Thoracic aorta (tissue), 2 donors: ENCODE measurements around the gene SLC6A3. TPM values are rescaled to one million over a fixed set of nuclear protein-coding genes. Genes with fewer than 3 reads are reported as not detected.
"Not testable (repeated sequence)": the region's sequence is repeated elsewhere in the genome, so short reads cannot be mapped to it uniquely, and the experiment has no call there.

Source experiments
- ATAC-seq: fragments of 150-250 bp; one replicate; pipeline ENCODE4 v1.8.0; 2017; ENCODE audit warnings: low read depth; ENCODE audit not compliant: insufficient number of reproducible peaks, low FRiP score
- DNase-seq: peaks from one replicate; pipeline ENCODE4 v3.0.0-alpha.2; 2020; ENCODE audit warnings: low spot score
- H3K27ac ChIP-seq, 2 donors: fragments of 200-600 bp; sonication (generic); 1 replicate in 1 of 2; 2 replicates in 1 of 2; pipeline ENCODE4 v1.5.1; 2016; ENCODE audit warnings: mild to moderate bottlenecking in 2 of 2, moderate library complexity in 2 of 2
- H3K27me3 ChIP-seq: fragments of 200-600 bp; sonication (generic); replicated peaks from 2 replicates; pipeline ENCODE4 v1.6.0; 2016; ENCODE audit warnings: mild to moderate bottlenecking; ENCODE audit not compliant: insufficient read depth
- H3K36me3 ChIP-seq: fragments of 200-600 bp; sonication (generic); one replicate; pipeline ENCODE4 v1.5.1; 2016
- H3K4me1 ChIP-seq, 2 donors: fragments of 200-600 bp; sonication (generic); 1 replicate in 1 of 2; 2 replicates in 1 of 2; pipeline versions ENCODE4 v1.5.1 to v1.6.0; 2016; ENCODE audit warnings: low read depth in 2 of 2, mild to moderate bottlenecking in 1 of 2; ENCODE audit not compliant: control insufficient read depth in 1 of 2
- H3K4me3 ChIP-seq: fragments of 200-600 bp; sonication (generic); 2 replicates; pipeline ENCODE4 v1.5.1; 2016; ENCODE audit warnings: mild to moderate bottlenecking
- H3K9me3 ChIP-seq: fragments of 200-600 bp; sonication (generic); 2 replicates; pipeline ENCODE4 v1.5.1; 2016
- total RNA-seq, 2 donors: library from RNA; depleted of rRNA; stranded (reverse); fragments of >200 nt; gene quantifications; one replicate each; pipeline versions ENCODE4 v1.1.0 to v1.2.3, GENCODE V29; 2016
- TF ChIP-seq, protein P1 (sequence below): fragments of 200-600 bp; sonication (generic); IDR thresholded peaks from one replicate; pipeline ENCODE4 v1.5.1; 2019; ENCODE audit warnings: antibody characterized with exemption

The SLC6A3 gene
- total RNA-seq, 2 donors from 2014 or later = 0.14 TPM; not detected in 1

GRCh38 chr5:1478271-1479035 lies 33.2 kb upstream of the SLC6A3 start:
- Histone ChIP-seq H3K27me3 (no peaks in the 10 kb centered on the region), H3K36me3 (peaks cover 30% of the 10 kb centered on the region), H3K27ac (no peak overlapping the region), H3K9me3 (no peaks in the 10 kb centered on the region), H3K4me3 (no peak overlapping the region), H3K4me1 (no peaks in the 10 kb centered on the region)
- DNase-seq = no peak
- TF ChIP-seq, protein P1, sequence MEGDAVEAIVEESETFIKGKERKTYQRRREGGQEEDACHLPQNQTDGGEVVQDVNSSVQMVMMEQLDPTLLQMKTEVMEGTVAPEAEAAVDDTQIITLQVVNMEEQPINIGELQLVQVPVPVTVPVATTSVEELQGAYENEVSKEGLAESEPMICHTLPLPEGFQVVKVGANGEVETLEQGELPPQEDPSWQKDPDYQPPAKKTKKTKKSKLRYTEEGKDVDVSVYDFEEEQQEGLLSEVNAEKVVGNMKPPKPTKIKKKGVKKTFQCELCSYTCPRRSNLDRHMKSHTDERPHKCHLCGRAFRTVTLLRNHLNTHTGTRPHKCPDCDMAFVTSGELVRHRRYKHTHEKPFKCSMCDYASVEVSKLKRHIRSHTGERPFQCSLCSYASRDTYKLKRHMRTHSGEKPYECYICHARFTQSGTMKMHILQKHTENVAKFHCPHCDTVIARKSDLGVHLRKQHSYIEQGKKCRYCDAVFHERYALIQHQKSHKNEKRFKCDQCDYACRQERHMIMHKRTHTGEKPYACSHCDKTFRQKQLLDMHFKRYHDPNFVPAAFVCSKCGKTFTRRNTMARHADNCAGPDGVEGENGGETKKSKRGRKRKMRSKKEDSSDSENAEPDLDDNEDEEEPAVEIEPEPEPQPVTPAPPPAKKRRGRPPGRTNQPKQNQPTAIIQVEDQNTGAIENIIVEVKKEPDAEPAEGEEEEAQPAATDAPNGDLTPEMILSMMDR = no peak
- ATAC-seq = no peak

GRCh38 chr5:1477341-1477740 lies 32.1 kb upstream of the SLC6A3 start:
- H3K9me3 ChIP-seq = no peaks in the 10 kb centered on the region
- no peak overlapping the region for H3K4me3 ChIP-seq
- DNase-seq = no peak
- peaks cover 34% of the 10 kb centered on the region for H3K36me3 ChIP-seq
- no peak overlapping the region for H3K27ac ChIP-seq
- H3K27me3 ChIP-seq = no peaks in the 10 kb centered on the region
- H3K4me1 ChIP-seq = no peaks in the 10 kb centered on the region
- TF ChIP-seq, protein P1 = no peak
- no peak for ATAC-seq

DNA sequence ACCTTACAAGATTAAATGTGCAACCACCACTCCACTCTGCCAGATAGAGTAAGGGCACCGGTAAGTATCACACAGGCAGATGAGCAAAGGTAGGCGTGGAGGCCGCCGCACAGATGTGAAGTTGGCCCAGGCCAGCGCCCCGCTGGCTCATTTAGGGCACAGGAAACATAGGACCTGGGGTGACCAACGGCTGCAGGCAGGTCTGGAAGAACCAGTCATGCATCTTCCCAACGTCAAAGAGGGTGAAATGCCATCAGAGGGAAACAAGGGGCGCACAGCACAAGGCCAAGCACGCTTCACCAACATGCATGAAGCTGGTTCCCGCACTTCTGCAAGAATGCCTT lies 31.7 kb upstream of the SLC6A3 start:
- peaks cover 36% of the 10 kb centered on the region for H3K36me3 ChIP-seq
- no peak overlapping the region for H3K27ac ChIP-seq
- H3K4me1 ChIP-seq = no peaks in the 10 kb centered on the region
- TF ChIP-seq, protein P1 = no peak
- H3K9me3 ChIP-seq = no peaks in the 10 kb centered on the region
- ATAC-seq = no peak
- no peak for DNase-seq
- no peaks in the 10 kb centered on the region for H3K27me3 ChIP-seq
- H3K4me3 ChIP-seq = no peak overlapping the region

- TF ChIP-seq, protein P1 = no peak
- no peak overlapping the region for H3K27ac ChIP-seq
- ATAC-seq (no peak), DNase-seq (no peak)
- H3K9me3 ChIP-seq = no peaks in the 10 kb centered on the region
- H3K36me3 ChIP-seq = peaks cover 36% of the 10 kb centered on the region
- H3K4me3 ChIP-seq = no peak overlapping the region
- H3K27me3 ChIP-seq = no peaks in the 10 kb centered on the region
- no peaks in the 10 kb centered on the region for H3K4me1 ChIP-seq
Observed at GRCh38 chr5:1476181-1476966, 31.1 kb upstream of the SLC6A3 start.

DNA sequence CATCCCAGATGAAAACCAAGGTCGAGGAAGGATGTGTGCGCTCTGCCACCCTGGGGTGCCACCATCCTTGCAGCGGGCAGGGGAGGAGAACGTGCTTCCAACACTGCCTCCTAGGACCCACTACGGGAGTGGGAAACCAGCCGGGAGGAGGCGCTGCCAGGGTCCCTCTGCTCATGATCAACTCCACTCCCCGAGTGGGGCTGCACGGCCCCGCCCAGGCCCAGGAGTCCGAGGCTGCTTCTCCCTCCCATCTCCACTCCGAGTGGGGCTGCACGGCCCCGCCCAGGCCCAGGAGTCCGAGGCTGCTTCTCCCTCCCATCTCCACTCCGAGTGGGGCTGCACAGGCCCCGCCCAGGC lies 30.3 kb upstream of the SLC6A3 start:
- DNase-seq = not testable (repeated sequence)

More for the DNA sequence above, 30.3 kb upstream of the SLC6A3 start:
- ATAC-seq, H3K27me3 ChIP-seq, H3K27ac ChIP-seq, H3K4me1 ChIP-seq, H3K4me3 ChIP-seq, H3K9me3 ChIP-seq: not testable (repeated sequence)
- H3K36me3 ChIP-seq = peaks cover 36% of the 10 kb centered on the region
